Muscle layer of colon (tissue), 2 donors: ENCODE measurements around the gene TAOK1.
"Not testable (repeated sequence)": the region's sequence is repeated elsewhere in the genome, so short reads cannot be mapped to it uniquely, and the experiment has no call there.

Experiments used
- H3K27ac ChIP-seq: one replicate; pipeline ENCODE4 v1.7.0; 2013; ENCODE audit warnings: low read depth, mild to moderate bottlenecking, low read length, moderate library complexity
- H3K27me3 ChIP-seq, 2 donors: one replicate each; pipeline ENCODE4 v1.7.0; 2013; ENCODE audit warnings: low read length in 2 of 2, mild to moderate bottlenecking in 2 of 2; ENCODE audit not compliant: insufficient read depth in 2 of 2, control insufficient read depth in 1 of 2
- H3K36me3 ChIP-seq: one replicate; pipeline ENCODE4 v1.7.0; 2013; ENCODE audit warnings: mild to moderate bottlenecking, low read length; ENCODE audit not compliant: insufficient read depth
- H3K4me1 ChIP-seq: one replicate; pipeline ENCODE4 v1.7.0; 2013; ENCODE audit warnings: mild to moderate bottlenecking, low read length; ENCODE audit not compliant: insufficient read depth
- H3K4me3 ChIP-seq, 2 donors: one replicate each; pipeline ENCODE4 v1.7.0; 2013; ENCODE audit warnings: low read length in 2 of 2, low read depth in 1 of 2, mild to moderate bottlenecking in 1 of 2, moderate library complexity in 1 of 2
- H3K9ac ChIP-seq: one replicate; pipeline ENCODE4 v1.7.0; 2013; ENCODE audit warnings: low read length
- H3K9me3 ChIP-seq: one replicate; pipeline ENCODE4 v1.7.0; 2013; ENCODE audit warnings: mild to moderate bottlenecking, low read length
- donor health status: abdominal sarcoma.
- donor health status: Adenocarcinoma of cecum.

Gene TAOK1

DNA sequence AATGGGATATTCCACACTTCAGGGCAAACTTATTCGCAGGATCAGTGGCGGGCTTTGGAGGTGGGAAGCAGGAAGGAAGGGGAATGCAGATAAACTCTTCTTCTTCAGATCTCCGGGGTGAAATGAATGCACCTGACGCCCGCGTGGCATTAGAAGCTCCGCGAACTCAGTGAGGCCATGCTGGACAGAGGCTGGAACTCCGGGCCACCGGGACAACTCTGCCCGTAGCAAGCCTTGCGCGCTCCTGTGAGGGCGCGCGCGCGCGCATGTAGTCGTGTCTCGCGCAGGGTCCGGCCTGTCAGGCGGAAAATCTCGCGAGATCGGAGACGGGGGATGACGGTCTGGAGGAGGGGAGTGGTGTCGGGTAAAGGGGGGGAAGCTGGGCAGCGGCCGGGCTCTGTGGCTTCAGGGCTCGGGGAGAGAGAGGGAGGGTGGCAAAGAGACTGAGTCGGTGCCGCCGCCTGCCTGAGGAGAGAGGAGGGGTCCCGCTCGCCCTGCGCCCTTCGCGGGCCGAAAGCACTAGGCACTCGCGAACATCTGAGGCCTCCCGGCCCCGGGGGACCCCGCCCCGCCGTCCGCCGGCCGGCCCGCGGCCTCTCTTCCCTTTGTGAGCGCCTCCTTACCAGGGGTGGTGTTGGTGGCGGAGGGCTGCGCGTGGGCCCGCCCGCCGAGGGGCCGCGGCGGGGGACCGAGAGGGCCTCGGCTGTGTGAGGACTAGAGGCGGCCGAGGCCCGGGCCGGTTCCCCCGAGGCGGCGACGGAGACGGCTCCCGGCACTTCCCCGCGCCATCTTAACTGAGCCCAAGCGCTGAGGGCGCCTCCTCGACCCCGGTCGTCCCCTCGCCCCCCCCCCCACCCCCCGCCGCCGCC lies at the start of gene TAOK1:
Gene TAOK1 (plus strand): TSS at position 382 of the 869 bp plus-strand sequence. CDS start 61,186 bp downstream, outside the sequence.
- Histone ChIP-seq H3K9me3 (no peaks in the 10 kb centered on the region), H3K4me3 (peak within 1 kb of the TSS; percentile 78 to 83), H3K9ac (peak within 1 kb of the TSS; percentile 68), H3K27ac (peak within 1 kb of the TSS; percentile 97), H3K4me1 (peaks cover 25% of the 10 kb centered on the region), H3K27me3 (no peaks in the 10 kb centered on the region), H3K36me3 (no peaks in the 10 kb centered on the region)

DNA sequence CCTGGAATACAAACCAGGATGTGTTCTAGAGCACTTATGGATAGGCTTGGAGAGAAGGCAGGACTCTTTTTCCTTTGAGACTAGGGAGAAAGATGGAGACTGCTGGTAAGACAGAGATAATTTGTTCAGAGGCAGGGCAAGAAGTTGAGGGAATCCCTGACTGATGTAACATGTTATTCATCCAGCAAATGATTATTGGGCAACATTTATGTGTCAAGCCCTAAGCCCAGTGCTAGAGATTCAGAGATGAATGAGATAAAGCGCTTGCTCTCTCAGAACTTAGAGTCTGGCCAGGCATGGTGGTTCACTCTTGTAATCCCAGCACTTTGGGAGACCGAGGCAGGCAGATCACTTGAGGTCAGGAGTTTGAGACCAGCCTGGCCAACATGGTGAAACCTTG lies 48.4 kb upstream of the TAOK1 start:
- Histone ChIP-seq H3K9ac (no peak overlapping the region), H3K27ac (no peak overlapping the region), H3K27me3 (no peaks in the 10 kb centered on the region), H3K36me3 (no peaks in the 10 kb centered on the region), H3K9me3 (no peaks in the 10 kb centered on the region), H3K4me3 (no peak overlapping the region), H3K4me1 (no peaks in the 10 kb centered on the region)

DNA sequence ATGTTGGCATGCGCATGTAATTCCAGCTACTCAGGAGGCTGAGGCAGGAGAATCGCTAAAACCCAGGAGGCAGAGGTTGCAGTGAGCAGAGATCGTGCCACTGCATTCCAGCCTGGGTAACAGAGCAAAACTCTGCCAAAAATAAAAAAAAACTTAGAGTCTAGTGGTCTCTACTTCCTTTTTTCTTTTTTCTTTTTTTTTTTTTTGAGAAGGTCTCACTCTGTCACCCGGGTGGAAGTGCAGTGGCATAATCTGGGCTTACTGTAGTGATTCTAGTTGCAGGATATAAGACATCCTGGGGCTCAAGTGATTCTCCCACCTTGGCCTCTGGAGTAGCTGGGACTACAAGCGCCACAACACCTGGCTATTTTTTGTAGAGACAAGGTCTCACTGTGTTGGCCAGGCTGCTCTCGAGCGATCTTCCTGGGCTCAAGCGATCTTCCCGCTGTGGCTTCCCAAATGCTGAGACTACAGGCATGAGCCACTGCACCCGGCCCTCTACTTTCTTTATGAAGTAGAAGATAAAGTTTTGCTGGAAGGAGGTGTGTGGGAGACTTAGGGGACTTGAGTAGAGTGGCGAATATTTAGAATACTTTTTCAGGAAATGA lies 47.9 kb upstream of the TAOK1 start:
- Histone ChIP-seq H3K27me3 (no peaks in the 10 kb centered on the region), H3K27ac (no peak overlapping the region), H3K4me1 (no peaks in the 10 kb centered on the region), H3K36me3 (no peaks in the 10 kb centered on the region), H3K4me3 (no peak overlapping the region), H3K9me3 (no peaks in the 10 kb centered on the region), H3K9ac (no peak overlapping the region)

GRCh38 chr17:29344201-29344856 lies 45.8 kb upstream of the TAOK1 start:
- Histone ChIP-seq H3K4me3 (no peak overlapping the region), H3K36me3 (no peaks in the 10 kb centered on the region), H3K27ac (no peak overlapping the region), H3K9ac (no peak overlapping the region), H3K9me3 (no peaks in the 10 kb centered on the region), H3K27me3 (no peaks in the 10 kb centered on the region), H3K4me1 (no peaks in the 10 kb centered on the region)

- Histone ChIP-seq H3K36me3 (no peaks in the 10 kb centered on the region), H3K27ac (no peak overlapping the region), H3K27me3 (no peaks in the 10 kb centered on the region), H3K9me3 (no peaks in the 10 kb centered on the region), H3K9ac (no peak overlapping the region), H3K4me1 (no peaks in the 10 kb centered on the region), H3K4me3 (no peak overlapping the region)
Observed at GRCh38 chr17:29345066-29345465, 45.1 kb upstream of the TAOK1 start.

DNA sequence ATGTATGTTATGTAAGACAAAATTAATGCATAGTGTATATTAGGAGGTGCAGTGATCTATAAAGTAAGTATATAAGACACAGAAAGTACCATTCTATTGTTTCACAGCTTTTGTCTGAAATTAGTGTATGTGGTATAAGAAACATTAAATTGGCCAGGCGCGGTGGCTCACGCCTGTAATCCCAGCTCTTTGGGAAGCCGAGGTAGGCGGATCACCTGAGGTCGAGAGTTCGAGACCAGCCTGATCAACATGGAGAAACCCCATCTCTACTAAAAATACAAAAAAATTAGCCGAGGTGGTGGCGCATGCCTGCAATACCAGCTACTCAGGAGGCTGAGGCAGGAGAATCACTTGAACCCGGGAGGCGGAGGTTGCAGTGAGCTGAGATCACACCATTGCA lies 44.7 kb upstream of the TAOK1 start:
- not testable (repeated sequence) for H3K9ac ChIP-seq, H3K4me3 ChIP-seq, H3K27me3 ChIP-seq, H3K4me1 ChIP-seq, H3K36me3 ChIP-seq, H3K9me3 ChIP-seq, H3K27ac ChIP-seq

DNA sequence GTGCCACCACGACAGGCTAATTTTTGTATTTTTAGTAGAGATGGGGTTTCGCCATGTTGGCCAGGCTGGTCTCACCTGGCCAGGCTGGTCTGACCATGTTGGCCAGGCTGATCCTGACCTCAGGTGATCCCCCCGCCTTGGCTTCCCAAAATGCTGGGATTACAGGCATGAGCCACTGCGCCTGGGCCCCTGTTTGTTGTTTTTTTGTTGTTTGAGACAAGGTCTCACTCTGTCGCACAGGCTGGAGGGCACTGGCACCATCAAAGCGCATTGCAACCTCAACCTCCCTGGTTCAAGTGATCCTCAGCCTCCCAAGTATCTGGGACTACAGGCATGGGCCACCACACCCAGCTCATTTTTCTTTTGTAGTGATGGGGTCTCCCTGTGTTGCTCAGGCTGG lies 43.7 kb upstream of the TAOK1 start:
- Histone ChIP-seq H3K4me1 (no peaks in the 10 kb centered on the region), H3K27ac (no peak overlapping the region), H3K27me3 (no peaks in the 10 kb centered on the region), H3K36me3 (no peaks in the 10 kb centered on the region), H3K4me3 (no peak overlapping the region), H3K9ac (no peak overlapping the region), H3K9me3 (no peaks in the 10 kb centered on the region)

DNA sequence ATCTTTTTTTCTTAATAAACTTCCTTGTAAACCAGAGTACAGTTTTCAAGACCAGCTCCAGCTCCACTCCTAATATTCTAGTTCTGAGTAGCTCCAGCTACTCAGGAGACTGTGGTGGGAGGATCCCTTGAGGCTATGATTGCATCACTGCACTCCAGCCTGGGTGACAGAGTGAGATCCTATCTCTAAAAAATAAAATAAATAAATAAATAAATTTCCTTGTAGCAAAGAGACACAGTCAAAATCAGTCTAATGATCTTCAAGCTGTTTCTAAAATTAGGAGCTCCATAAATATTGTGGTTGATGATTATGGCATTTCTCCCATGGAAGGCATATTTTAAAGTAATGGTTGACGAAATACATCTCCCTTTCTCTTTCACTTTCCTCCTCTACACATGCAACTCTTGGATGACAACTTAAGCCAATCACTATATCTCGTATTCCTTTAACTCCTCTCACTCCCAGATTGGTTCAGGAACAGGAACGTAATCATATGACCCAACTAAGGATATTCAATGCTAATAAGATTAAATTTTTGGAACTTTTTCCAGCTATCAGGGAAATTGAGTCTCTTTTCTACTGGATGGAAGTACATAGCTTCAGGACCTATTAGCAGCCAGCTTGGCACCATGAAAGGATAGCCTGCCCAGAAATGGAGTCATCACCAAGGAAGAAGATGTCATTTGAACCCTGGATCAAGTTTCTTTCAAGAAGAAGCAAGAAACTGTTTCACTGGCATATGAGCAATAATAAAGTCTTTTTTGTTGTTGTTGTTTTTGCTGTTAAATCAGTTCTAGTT lies 42.1 kb upstream of the TAOK1 start:
- Histone ChIP-seq H3K27me3 (no peaks in the 10 kb centered on the region), H3K4me1 (no peaks in the 10 kb centered on the region), H3K4me3 (no peak overlapping the region), H3K27ac (no peak overlapping the region), H3K9ac (no peak overlapping the region), H3K36me3 (no peaks in the 10 kb centered on the region), H3K9me3 (no peaks in the 10 kb centered on the region)

GRCh38 chr17:29349409-29349808 lies 40.8 kb upstream of the TAOK1 start:
- Histone ChIP-seq H3K27me3 (no peaks in the 10 kb centered on the region), H3K4me1 (no peaks in the 10 kb centered on the region), H3K4me3 (no peak overlapping the region), H3K9me3 (no peaks in the 10 kb centered on the region), H3K27ac (no peak overlapping the region), H3K36me3 (no peaks in the 10 kb centered on the region), H3K9ac (no peak overlapping the region)

DNA sequence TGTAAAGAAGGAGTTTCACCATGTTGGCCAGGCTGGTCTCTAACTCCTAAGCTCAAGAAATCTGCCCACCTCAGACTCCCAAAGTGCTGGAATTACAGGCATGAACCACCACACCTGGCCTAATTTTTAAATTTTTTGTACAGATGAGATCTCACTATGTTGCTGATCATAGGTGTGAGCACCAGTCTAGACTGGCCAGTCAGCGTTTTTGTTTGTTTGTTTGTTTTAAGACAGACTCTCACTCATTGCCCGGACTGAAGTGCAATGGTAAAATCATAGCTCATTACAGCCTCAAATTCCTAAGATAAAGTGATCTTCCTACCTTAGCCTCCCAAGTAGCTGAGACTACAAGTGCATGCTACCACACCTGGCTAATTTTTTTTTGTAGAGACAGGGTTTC lies 38.0 kb upstream of the TAOK1 start:
- Histone ChIP-seq H3K27me3 (no peaks in the 10 kb centered on the region), H3K36me3 (no peaks in the 10 kb centered on the region), H3K9ac (no peak overlapping the region), H3K4me1 (peaks cover 1% of the 10 kb centered on the region), H3K4me3 (no peak overlapping the region), H3K9me3 (no peaks in the 10 kb centered on the region), H3K27ac (no peak overlapping the region)

DNA sequence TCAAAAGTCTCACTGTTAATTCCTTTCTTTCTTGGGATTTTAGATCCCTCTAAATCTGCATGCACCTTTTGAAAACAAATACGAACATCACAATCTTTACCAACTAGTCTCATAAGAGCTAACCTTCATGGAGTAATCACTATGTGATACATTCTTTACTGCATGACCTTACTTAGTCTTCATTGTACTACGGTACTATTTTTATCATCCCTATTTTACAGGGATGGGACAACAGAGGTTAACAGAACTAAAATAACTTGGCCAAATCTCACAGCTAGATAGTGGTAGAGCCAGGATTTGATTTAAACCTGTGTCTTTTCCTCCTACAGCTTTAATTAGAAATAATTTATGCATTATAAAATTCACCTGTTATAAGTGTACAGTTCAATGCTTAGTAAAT lies 32.9 kb upstream of the TAOK1 start:
- Histone ChIP-seq H3K27ac (no peak overlapping the region), H3K4me1 (peaks cover 9% of the 10 kb centered on the region), H3K4me3 (no peak overlapping the region), H3K9me3 (no peaks in the 10 kb centered on the region), H3K9ac (no peak overlapping the region), H3K27me3 (no peaks in the 10 kb centered on the region), H3K36me3 (no peaks in the 10 kb centered on the region)
